ENCODE data around the gene MYO7A. TPM values are rescaled to one million over a fixed set of nuclear protein-coding genes. Genes with fewer than 3 reads are reported as not detected.

Gene MYO7A
- total RNA-seq, 1 donor from 2014 or later = 0.97 TPM

DNA sequence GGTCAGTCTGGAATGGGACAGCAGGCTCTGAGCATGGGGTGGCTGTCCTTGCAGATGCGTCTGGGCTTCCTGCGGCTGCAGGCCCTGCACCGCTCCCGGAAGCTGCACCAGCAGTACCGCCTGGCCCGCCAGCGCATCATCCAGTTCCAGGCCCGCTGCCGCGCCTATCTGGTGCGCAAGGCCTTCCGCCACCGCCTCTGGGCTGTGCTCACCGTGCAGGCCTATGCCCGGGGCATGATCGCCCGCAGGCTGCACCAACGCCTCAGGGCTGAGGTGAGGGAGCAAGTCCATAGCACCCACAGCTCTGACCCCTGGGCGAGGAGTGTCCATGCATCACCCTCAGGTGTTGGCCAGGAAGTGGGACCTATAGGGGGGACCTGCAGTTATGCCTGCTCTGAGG, 51.6 kb downstream of the MYO7A start:
- H3F3A ChIP-seq (ENCODE audit: low read depth) = peaks cover 12% of the 10 kb centered on the region
- no peaks in the 10 kb centered on the region for H3K79me2 ChIP-seq (ENCODE audit: low read depth)
- no peak overlapping the region for H2AFZ ChIP-seq (replicated peaks)
- no peak overlapping the region for H3K4me3 Mint-ChIP-seq
- no peaks in the 10 kb centered on the region for H3K36me3 Mint-ChIP-seq
- no peaks in the 10 kb centered on the region for H3K36me3 ChIP-seq
- H3K4me2 ChIP-seq = no peak overlapping the region
- H3K9me3 Mint-ChIP-seq = no peaks in the 10 kb centered on the region
- no peaks in the 10 kb centered on the region for H3K27me3 ChIP-seq
- no peak for DNase-seq (ENCODE audit: low spot score)
- H3K4me1 Mint-ChIP-seq = peaks cover 22% of the 10 kb centered on the region
- H3K27ac Mint-ChIP-seq = no peak overlapping the region
- H3K9me3 ChIP-seq (ENCODE audit: low read depth) = no peaks in the 10 kb centered on the region
- H3K4me3 ChIP-seq = no peak overlapping the region
- TF ChIP-seq, protein P1, sequence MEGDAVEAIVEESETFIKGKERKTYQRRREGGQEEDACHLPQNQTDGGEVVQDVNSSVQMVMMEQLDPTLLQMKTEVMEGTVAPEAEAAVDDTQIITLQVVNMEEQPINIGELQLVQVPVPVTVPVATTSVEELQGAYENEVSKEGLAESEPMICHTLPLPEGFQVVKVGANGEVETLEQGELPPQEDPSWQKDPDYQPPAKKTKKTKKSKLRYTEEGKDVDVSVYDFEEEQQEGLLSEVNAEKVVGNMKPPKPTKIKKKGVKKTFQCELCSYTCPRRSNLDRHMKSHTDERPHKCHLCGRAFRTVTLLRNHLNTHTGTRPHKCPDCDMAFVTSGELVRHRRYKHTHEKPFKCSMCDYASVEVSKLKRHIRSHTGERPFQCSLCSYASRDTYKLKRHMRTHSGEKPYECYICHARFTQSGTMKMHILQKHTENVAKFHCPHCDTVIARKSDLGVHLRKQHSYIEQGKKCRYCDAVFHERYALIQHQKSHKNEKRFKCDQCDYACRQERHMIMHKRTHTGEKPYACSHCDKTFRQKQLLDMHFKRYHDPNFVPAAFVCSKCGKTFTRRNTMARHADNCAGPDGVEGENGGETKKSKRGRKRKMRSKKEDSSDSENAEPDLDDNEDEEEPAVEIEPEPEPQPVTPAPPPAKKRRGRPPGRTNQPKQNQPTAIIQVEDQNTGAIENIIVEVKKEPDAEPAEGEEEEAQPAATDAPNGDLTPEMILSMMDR (IDR thresholded peaks at IDR 0.05) = no peak
- TF ChIP-seq EZH2phosphoT487 (IDR thresholded peaks at IDR 0.05) (no peak), EZH2 (IDR thresholded peaks at IDR 0.05) (no peak)
- H3K4me1 ChIP-seq = peaks cover 12% of the 10 kb centered on the region
- H4K20me1 ChIP-seq (ENCODE audit: low read depth) = no peaks in the 10 kb centered on the region
- no peak overlapping the region for H3K9ac ChIP-seq
- H3K27ac ChIP-seq = no peak overlapping the region
- H3K27me3 Mint-ChIP-seq (ENCODE audit: insufficient read depth, low read depth) = peaks cover 7% of the 10 kb centered on the region

DNA sequence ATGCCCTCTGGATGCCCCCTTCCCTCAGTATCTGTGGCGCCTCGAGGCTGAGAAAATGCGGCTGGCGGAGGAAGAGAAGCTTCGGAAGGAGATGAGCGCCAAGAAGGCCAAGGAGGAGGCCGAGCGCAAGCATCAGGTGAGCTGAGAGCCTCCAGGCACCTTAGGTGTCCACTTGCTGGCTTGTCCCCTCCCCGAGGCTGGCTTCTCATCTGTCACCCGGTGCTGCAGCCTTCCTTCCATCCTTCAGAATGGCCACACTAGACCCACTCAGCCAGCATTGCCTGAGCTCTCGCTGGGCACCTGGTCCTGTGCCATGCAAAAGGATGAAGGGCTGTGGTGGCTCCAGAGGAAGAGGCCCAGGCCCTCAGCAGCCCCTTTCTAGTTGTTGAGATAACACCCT, 52.3 kb downstream of the MYO7A start:
- Histone ChIP-seq H4K20me1 (ENCODE audit: low read depth) (no peaks in the 10 kb centered on the region), H3K27ac (no peak overlapping the region), H3K36me3 (no peaks in the 10 kb centered on the region), H3K9me3 (ENCODE audit: low read depth) (no peaks in the 10 kb centered on the region), H3K4me3 (no peak overlapping the region), H3K4me1 (peaks cover 11% of the 10 kb centered on the region), H3K9ac (no peak overlapping the region), H3K4me2 (no peak overlapping the region), H3K79me2 (ENCODE audit: low read depth) (no peaks in the 10 kb centered on the region), H2AFZ (replicated peaks) (no peak overlapping the region), H3K27me3 (no peaks in the 10 kb centered on the region), H3F3A (ENCODE audit: low read depth) (peaks cover 12% of the 10 kb centered on the region)
- H3K4me3 Mint-ChIP-seq = no peak overlapping the region
- no peaks in the 10 kb centered on the region for H3K9me3 Mint-ChIP-seq
- no peaks in the 10 kb centered on the region for H3K36me3 Mint-ChIP-seq
- H3K27ac Mint-ChIP-seq = no peak overlapping the region
- TF ChIP-seq EZH2 (IDR thresholded peaks at IDR 0.05) (no peak), EZH2phosphoT487 (IDR thresholded peaks at IDR 0.05) (no peak)
- TF ChIP-seq, protein P1 (IDR thresholded peaks at IDR 0.05) = no peak
- peaks cover 15% of the 10 kb centered on the region for H3K4me1 Mint-ChIP-seq
- DNase-seq (ENCODE audit: low spot score) = no peak
- H3K27me3 Mint-ChIP-seq (ENCODE audit: insufficient read depth, low read depth) = peaks cover 7% of the 10 kb centered on the region

DNA sequence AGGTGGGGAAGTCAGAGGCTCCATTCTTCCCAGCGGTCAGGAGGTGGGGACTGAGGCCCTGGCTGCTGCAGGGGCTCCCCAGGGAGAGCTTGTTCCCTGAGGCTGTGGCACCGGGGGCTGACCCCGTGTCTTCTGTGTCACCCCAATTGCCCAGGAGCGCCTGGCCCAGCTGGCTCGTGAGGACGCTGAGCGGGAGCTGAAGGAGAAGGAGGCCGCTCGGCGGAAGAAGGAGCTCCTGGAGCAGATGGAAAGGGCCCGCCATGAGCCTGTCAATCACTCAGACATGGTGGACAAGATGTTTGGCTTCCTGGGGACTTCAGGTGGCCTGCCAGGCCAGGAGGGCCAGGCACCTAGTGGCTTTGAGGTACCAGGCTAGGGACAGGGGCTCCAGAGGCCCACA, 53.2 kb downstream of the MYO7A start:
- Mint-ChIP-seq H3K4me3 (no peak overlapping the region), H3K4me1 (peaks cover 6% of the 10 kb centered on the region), H3K27ac (no peak overlapping the region), H3K36me3 (no peaks in the 10 kb centered on the region), H3K9me3 (no peaks in the 10 kb centered on the region), H3K27me3 (ENCODE audit: insufficient read depth, low read depth) (peaks cover 6% of the 10 kb centered on the region)
- Histone ChIP-seq H2AFZ (replicated peaks) (no peak overlapping the region), H3F3A (ENCODE audit: low read depth) (peaks cover 6% of the 10 kb centered on the region), H3K27ac (no peak overlapping the region), H3K79me2 (ENCODE audit: low read depth) (no peaks in the 10 kb centered on the region), H4K20me1 (ENCODE audit: low read depth) (no peaks in the 10 kb centered on the region), H3K4me1 (peaks cover 2% of the 10 kb centered on the region), H3K36me3 (no peaks in the 10 kb centered on the region), H3K4me2 (no peak overlapping the region), H3K9ac (no peak overlapping the region), H3K4me3 (no peak overlapping the region), H3K27me3 (no peaks in the 10 kb centered on the region), H3K9me3 (ENCODE audit: low read depth) (no peaks in the 10 kb centered on the region)
- DNase-seq (ENCODE audit: low spot score) = no peak
- TF ChIP-seq EZH2 (IDR thresholded peaks at IDR 0.05) (no peak), EZH2phosphoT487 (IDR thresholded peaks at IDR 0.05) (no peak)
- TF ChIP-seq, protein P1 (IDR thresholded peaks at IDR 0.05) = no peak
